ENCODE measurements around the gene CNTNAP2.

CNTNAP2 gene

GRCh38 chr7:146321301-146321700, 204.7 kb downstream of the CNTNAP2 start:
- TF ChIP-seq Cebpa-rat (IDR thresholded peaks at IDR 0.05), result no peak
- Histone ChIP-seq H3K4me1 (no peaks in the 10 kb centered on the region), H3K27me3 (no peaks in the 10 kb centered on the region), H4K20me1 (no peaks in the 10 kb centered on the region), H3K36me3 (no peaks in the 10 kb centered on the region), H3K9ac (no peak overlapping the region), H3K4me2 (no peak overlapping the region), H3K9me3 (replicated peaks in 1 of 11) (no peaks in the 10 kb centered on the region), H3K4me3 (no peak overlapping the region), H3K27ac (no peak overlapping the region)

GRCh38 chr7:146331369-146331768, 214.8 kb downstream of the CNTNAP2 start:
- Histone ChIP-seq H3K36me3 (no peaks in the 10 kb centered on the region), H3K4me1 (no peaks in the 10 kb centered on the region), H3K27ac (no peak overlapping the region), H3K4me2 (no peak overlapping the region), H3K9ac (no peak overlapping the region), H3K27me3 (no peaks in the 10 kb centered on the region), H3K9me3 (replicated peaks in 1 of 11) (no peaks in the 10 kb centered on the region), H4K20me1 (no peaks in the 10 kb centered on the region), H3K4me3 (no peak overlapping the region)
- TF ChIP-seq Cebpa-rat (IDR thresholded peaks at IDR 0.05), result no peak

GRCh38 chr7:146345251-146345650, 228.7 kb downstream of the CNTNAP2 start:
- Histone ChIP-seq H3K36me3 (no peaks in the 10 kb centered on the region), H4K20me1 (no peaks in the 10 kb centered on the region), H3K4me3 (no peak overlapping the region), H3K4me1 (no peaks in the 10 kb centered on the region), H3K4me2 (no peak overlapping the region), H3K27ac (no peak overlapping the region), H3K9me3 (replicated peaks in 1 of 11) (peaks cover 0 to 12% (median 5%) of the 10 kb centered on the region in 11 experiments; a peak in 7 of 22 replicates), H3K9ac (no peak overlapping the region), H3K27me3 (no peaks in the 10 kb centered on the region)
- TF ChIP-seq Cebpa-rat (IDR thresholded peaks at IDR 0.05), result no peak

GRCh38 chr7:146346096-146346495, 229.5 kb downstream of the CNTNAP2 start:
- Histone ChIP-seq H3K9me3 (replicated peaks in 1 of 11) (peaks cover 0 to 12% (median 5%) of the 10 kb centered on the region in 11 experiments; a peak in 7 of 22 replicates), H3K36me3 (no peaks in the 10 kb centered on the region), H3K27ac (no peak overlapping the region), H3K4me1 (no peaks in the 10 kb centered on the region), H3K4me3 (no peak overlapping the region), H3K9ac (no peak overlapping the region), H3K27me3 (no peaks in the 10 kb centered on the region), H4K20me1 (no peaks in the 10 kb centered on the region), H3K4me2 (no peak overlapping the region)
- no peak for TF ChIP-seq Cebpa-rat (IDR thresholded peaks at IDR 0.05)

- no peaks in the 10 kb centered on the region for H4K20me1 ChIP-seq
- H3K4me3 ChIP-seq, result no peak overlapping the region
- H3K9ac ChIP-seq, result no peak overlapping the region
- TF ChIP-seq Cebpa-rat (IDR thresholded peaks at IDR 0.05), result no peak
- no peaks in the 10 kb centered on the region for H3K27me3 ChIP-seq
- no peak overlapping the region for H3K4me2 ChIP-seq
- H3K27ac ChIP-seq, result no peak overlapping the region
- H3K9me3 ChIP-seq (replicated peaks in 1 of 11), result no peaks in the 10 kb centered on the region
- H3K36me3 ChIP-seq, result no peaks in the 10 kb centered on the region
- H3K4me1 ChIP-seq, result no peaks in the 10 kb centered on the region
Observed at GRCh38 chr7:146355216-146355615, 238.6 kb downstream of the CNTNAP2 start.

GRCh38 chr7:146359176-146359575, 242.6 kb downstream of the CNTNAP2 start:
- Histone ChIP-seq H3K4me1 (peaks cover 0 to 9% (median 0%) of the 10 kb centered on the region in 10 experiments; a peak in 2 of 20 replicates), H3K36me3 (no peaks in the 10 kb centered on the region), H4K20me1 (no peaks in the 10 kb centered on the region), H3K27ac (no peak overlapping the region), H3K9ac (no peak overlapping the region), H3K4me3 (no peak overlapping the region), H3K4me2 (no peak overlapping the region), H3K9me3 (replicated peaks in 1 of 11) (no peaks in the 10 kb centered on the region), H3K27me3 (no peaks in the 10 kb centered on the region)
- no peak for TF ChIP-seq Cebpa-rat (IDR thresholded peaks at IDR 0.05)

- Histone ChIP-seq H3K4me3 (no peak overlapping the region), H4K20me1 (no peaks in the 10 kb centered on the region), H3K27ac (no peak overlapping the region), H3K36me3 (no peaks in the 10 kb centered on the region), H3K4me1 (peaks cover 0 to 9% (median 0%) of the 10 kb centered on the region in 10 experiments; a peak in 2 of 20 replicates), H3K27me3 (no peaks in the 10 kb centered on the region), H3K9me3 (replicated peaks in 1 of 11) (no peaks in the 10 kb centered on the region), H3K9ac (no peak overlapping the region), H3K4me2 (no peak overlapping the region)
- TF ChIP-seq Cebpa-rat (IDR thresholded peaks at IDR 0.05), result no peak
Observed at GRCh38 chr7:146366938-146367337, 250.3 kb downstream of the CNTNAP2 start.

GRCh38 chr7:146370171-146370570, 253.6 kb downstream of the CNTNAP2 start:
- H4K20me1 ChIP-seq, result no peaks in the 10 kb centered on the region
- H3K4me3 ChIP-seq, result no peak overlapping the region
- H3K4me2 ChIP-seq, result no peak overlapping the region
- no peaks in the 10 kb centered on the region for H3K4me1 ChIP-seq
- H3K27ac ChIP-seq, result no peak overlapping the region
- H3K9me3 ChIP-seq (replicated peaks in 1 of 11), result no peaks in the 10 kb centered on the region
- H3K9ac ChIP-seq, result no peak overlapping the region
- no peaks in the 10 kb centered on the region for H3K27me3 ChIP-seq
- H3K36me3 ChIP-seq, result no peaks in the 10 kb centered on the region
- TF ChIP-seq Cebpa-rat (IDR thresholded peaks at IDR 0.05), result no peak

- Histone ChIP-seq H3K9ac (no peak overlapping the region), H3K4me3 (no peak overlapping the region), H3K4me2 (no peak overlapping the region), H3K36me3 (no peaks in the 10 kb centered on the region), H3K27me3 (no peaks in the 10 kb centered on the region), H4K20me1 (no peaks in the 10 kb centered on the region), H3K27ac (no peak overlapping the region), H3K9me3 (replicated peaks in 1 of 11) (no peaks in the 10 kb centered on the region), H3K4me1 (no peaks in the 10 kb centered on the region)
- TF ChIP-seq Cebpa-rat (IDR thresholded peaks at IDR 0.05), result no peak
Observed at GRCh38 chr7:146375170-146375569, 258.6 kb downstream of the CNTNAP2 start.

- no peak for TF ChIP-seq Cebpa-rat (IDR thresholded peaks at IDR 0.05)
- Histone ChIP-seq H3K36me3 (no peaks in the 10 kb centered on the region), H3K27ac (no peak overlapping the region), H3K27me3 (no peaks in the 10 kb centered on the region), H3K9ac (no peak overlapping the region), H3K9me3 (replicated peaks in 1 of 11) (no peaks in the 10 kb centered on the region), H3K4me3 (no peak overlapping the region), H3K4me2 (no peak overlapping the region), H4K20me1 (no peaks in the 10 kb centered on the region), H3K4me1 (no peaks in the 10 kb centered on the region)
Observed at GRCh38 chr7:146378196-146378595, 261.6 kb downstream of the CNTNAP2 start.

Data from BLaER1 treated with 17β-estradiol and CSF1 and Interleukin-3, amounts not matched to agents 10 nM and 100 nM (cell line).